Mucosa of rectum (tissue), 2 donors: Measurements from ENCODE around the gene MTIF3.
"Not testable (repeated sequence)": the region's sequence is repeated elsewhere in the genome, so short reads cannot be mapped to it uniquely, and the experiment has no call there.

Experiments
- H3K27ac ChIP-seq, 2 donors: one replicate each; pipeline ENCODE4 v1.7.0; 2013; ENCODE audit warnings: inconsistent platforms in 2 of 2, low read depth in 2 of 2, low read length in 2 of 2
- H3K27me3 ChIP-seq, 2 donors: one replicate each; pipeline ENCODE4 v1.7.0; 2013; ENCODE audit warnings: low read length in 2 of 2; ENCODE audit not compliant: control insufficient read depth in 2 of 2, insufficient read depth in 2 of 2
- H3K36me3 ChIP-seq, 2 donors: one replicate each; pipeline ENCODE4 v1.7.0; 2013; ENCODE audit warnings: low read length in 2 of 2; ENCODE audit not compliant: control insufficient read depth in 2 of 2, insufficient read depth in 2 of 2
- H3K4me1 ChIP-seq, 2 donors: one replicate each; pipeline ENCODE4 v1.7.0; 2013; ENCODE audit warnings: low read length in 2 of 2, mild to moderate bottlenecking in 1 of 2; ENCODE audit not compliant: control insufficient read depth in 2 of 2, insufficient read depth in 2 of 2
- H3K4me3 ChIP-seq, 2 donors: one replicate each; pipeline ENCODE4 v1.7.0; 2013; ENCODE audit warnings: low read length in 2 of 2
- H3K9ac ChIP-seq, 2 donors: one replicate each; pipeline ENCODE4 v1.7.0; 2013; ENCODE audit warnings: low read length in 2 of 2, low read depth in 1 of 2, mild to moderate bottlenecking in 1 of 2
- H3K9me3 ChIP-seq, 2 donors: one replicate each; pipeline ENCODE4 v1.7.0; 2013; ENCODE audit warnings: low read length in 2 of 2; ENCODE audit not compliant: control insufficient read depth in 2 of 2
- donor health status: healthy.
- donor health status: Normal muscosa, but diverticular disease.

The MTIF3 gene

GRCh38 chr13:27401210-27401609, 49.2 kb downstream of the MTIF3 start:
- no peak overlapping the region for H3K9ac ChIP-seq
- no peaks in the 10 kb centered on the region for H3K36me3 ChIP-seq
- H3K27me3 ChIP-seq: no peaks in the 10 kb centered on the region
- H3K9me3 ChIP-seq: no peaks in the 10 kb centered on the region
- H3K27ac ChIP-seq: peak overlapping the region; percentile 20 to 58
- H3K4me1 ChIP-seq: peaks cover 24 to 47% of the 10 kb centered on the region in 2 donors
- H3K4me3 ChIP-seq: peak overlapping the region in 1 of 2 donors; percentile 22

GRCh38 chr13:27400405-27400804, 50.0 kb downstream of the MTIF3 start:
- not testable (repeated sequence) for H3K27ac ChIP-seq, H3K9me3 ChIP-seq, H3K36me3 ChIP-seq, H3K9ac ChIP-seq, H3K27me3 ChIP-seq, H3K4me3 ChIP-seq
- H3K4me1 ChIP-seq: peaks cover 21 to 45% of the 10 kb centered on the region in 2 donors

- Histone ChIP-seq H3K27ac (no peak overlapping the region), H3K4me3 (no peak overlapping the region), H3K27me3 (no peaks in the 10 kb centered on the region)
Observed at GRCh38 chr13:27398360-27398759, 52.0 kb downstream of the MTIF3 start.

GRCh38 chr13:27396252-27396846, 54.0 kb downstream of the MTIF3 start:
- Histone ChIP-seq H3K27me3 (no peaks in the 10 kb centered on the region), H3K4me3 (no peak overlapping the region)

More at GRCh38 chr13:27398360-27398759, 52.0 kb downstream of the MTIF3 start:
- Histone ChIP-seq H3K4me1 (peaks cover 3 to 25% of the 10 kb centered on the region in 2 donors), H3K9me3 (no peaks in the 10 kb centered on the region), H3K9ac (no peak overlapping the region), H3K36me3 (no peaks in the 10 kb centered on the region)

GRCh38 chr13:27395007-27395510, 55.3 kb downstream of the MTIF3 start:
- Histone ChIP-seq H3K9me3 (no peaks in the 10 kb centered on the region), H3K36me3 (no peaks in the 10 kb centered on the region), H3K4me1 (peaks cover 0 to 10% of the 10 kb centered on the region in 2 donors), H3K27me3 (no peaks in the 10 kb centered on the region), H3K27ac (no peak overlapping the region), H3K4me3 (no peak overlapping the region), H3K9ac (no peak overlapping the region)

More at GRCh38 chr13:27396252-27396846, 54.0 kb downstream of the MTIF3 start:
- Histone ChIP-seq H3K4me1 (peaks cover 2 to 10% of the 10 kb centered on the region in 2 donors), H3K9me3 (no peaks in the 10 kb centered on the region), H3K27ac (no peak overlapping the region), H3K9ac (no peak overlapping the region), H3K36me3 (no peaks in the 10 kb centered on the region)

- Histone ChIP-seq H3K36me3 (no peaks in the 10 kb centered on the region), H3K27ac (no peak overlapping the region), H3K4me3 (no peak overlapping the region), H3K4me1 (peaks cover 0 to 3% of the 10 kb centered on the region in 2 donors), H3K27me3 (no peaks in the 10 kb centered on the region), H3K9ac (no peak overlapping the region), H3K9me3 (no peaks in the 10 kb centered on the region)
Observed at GRCh38 chr13:27393101-27393500, 57.3 kb downstream of the MTIF3 start.

GRCh38 chr13:27391471-27391870, 58.9 kb downstream of the MTIF3 start:
- no peak overlapping the region for H3K27ac ChIP-seq
- no peaks in the 10 kb centered on the region for H3K27me3 ChIP-seq
- H3K9me3 ChIP-seq: no peaks in the 10 kb centered on the region
- H3K36me3 ChIP-seq: no peaks in the 10 kb centered on the region
- H3K9ac ChIP-seq: no peak overlapping the region
- H3K4me3 ChIP-seq: no peak overlapping the region
- H3K4me1 ChIP-seq: peaks cover 0 to 3% of the 10 kb centered on the region in 2 donors

- no peaks in the 10 kb centered on the region for H3K36me3 ChIP-seq
- H3K4me1 ChIP-seq: no peaks in the 10 kb centered on the region
- no peak overlapping the region for H3K4me3 ChIP-seq
- H3K27ac ChIP-seq: no peak overlapping the region
- H3K27me3 ChIP-seq: no peaks in the 10 kb centered on the region
- no peaks in the 10 kb centered on the region for H3K9me3 ChIP-seq
- no peak overlapping the region for H3K9ac ChIP-seq
Observed at GRCh38 chr13:27389891-27390290, 60.5 kb downstream of the MTIF3 start.

GRCh38 chr13:27388241-27388640, 62.1 kb downstream of the MTIF3 start:
- H3K9me3 ChIP-seq: no peaks in the 10 kb centered on the region
- no peaks in the 10 kb centered on the region for H3K36me3 ChIP-seq
- no peak overlapping the region for H3K27ac ChIP-seq
- no peak overlapping the region for H3K4me3 ChIP-seq
- H3K4me1 ChIP-seq: peaks cover 0 to 2% of the 10 kb centered on the region in 2 donors
- H3K27me3 ChIP-seq: no peaks in the 10 kb centered on the region
- H3K9ac ChIP-seq: no peak overlapping the region
